C1 segment of cervical spinal cord (tissue), 14 donors: ENCODE measurements around the gene ANO7.

Source experiments
- DNase-seq, 14 donors: peaks; one replicate each; lab custom pipeline; 2025; lab: John Stamatoyannopoulos, UW

The ANO7 gene

GRCh38 chr2:241227594-241227993, 39.1 kb downstream of the ANO7 start:
- no peak for DNase-seq

- no peak for DNase-seq
Observed at GRCh38 chr2:241228081-241228859, 39.8 kb downstream of the ANO7 start.

- no peak for DNase-seq
Observed at GRCh38 chr2:241228860-241229516, 40.5 kb downstream of the ANO7 start.

- DNase-seq = no peak
Observed at GRCh38 chr2:241229563-241230401, 41.3 kb downstream of the ANO7 start.

- DNase-seq = peak in 1 of 14 donors; percentile 74
Observed at GRCh38 chr2:241230435-241230834, 42.0 kb downstream of the ANO7 start.

DNA sequence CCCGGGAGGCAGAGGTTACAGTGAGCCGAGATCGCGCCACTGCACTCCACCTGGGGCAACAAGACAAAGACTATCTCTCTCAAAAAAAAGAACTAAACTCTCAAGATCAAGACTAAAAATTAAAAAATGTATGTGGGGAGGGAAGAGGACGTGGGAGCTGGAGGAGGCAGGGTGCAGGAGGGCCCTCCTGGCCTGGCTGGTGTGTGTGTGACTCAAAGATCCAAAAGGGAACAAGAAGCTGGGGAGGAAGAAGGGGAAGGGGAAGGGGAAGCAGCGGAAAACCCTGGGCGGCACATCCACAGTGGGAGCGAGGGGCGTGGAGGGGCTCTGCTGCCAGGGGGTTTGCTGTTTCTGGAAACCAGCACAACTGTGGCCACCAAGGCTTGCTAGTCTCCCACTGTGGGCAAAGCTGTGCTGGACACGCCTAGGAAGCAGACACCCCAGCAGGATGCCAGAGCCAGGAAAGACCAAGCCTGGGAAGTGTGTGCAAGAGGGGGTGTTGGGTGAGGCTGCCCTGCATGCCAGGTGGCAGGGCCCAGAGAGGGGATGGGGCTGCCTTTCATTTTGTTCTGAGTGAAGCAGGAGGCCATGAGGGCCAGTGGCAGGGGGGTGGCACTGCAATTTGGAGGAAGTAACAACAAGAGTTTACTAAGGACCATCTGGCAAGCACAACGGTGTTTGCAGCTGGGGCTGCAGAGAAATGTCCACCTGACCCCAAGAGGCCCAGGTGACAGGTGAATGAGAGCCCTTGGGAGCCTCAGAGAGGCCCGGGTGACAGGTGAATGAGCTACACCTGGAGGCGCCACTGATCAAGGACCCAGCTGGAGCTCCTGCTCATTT, 44.5 kb downstream of the ANO7 start:
- no peak for DNase-seq

- no peak for DNase-seq
Observed at GRCh38 chr2:241234066-241234790, 45.8 kb downstream of the ANO7 start.

DNA sequence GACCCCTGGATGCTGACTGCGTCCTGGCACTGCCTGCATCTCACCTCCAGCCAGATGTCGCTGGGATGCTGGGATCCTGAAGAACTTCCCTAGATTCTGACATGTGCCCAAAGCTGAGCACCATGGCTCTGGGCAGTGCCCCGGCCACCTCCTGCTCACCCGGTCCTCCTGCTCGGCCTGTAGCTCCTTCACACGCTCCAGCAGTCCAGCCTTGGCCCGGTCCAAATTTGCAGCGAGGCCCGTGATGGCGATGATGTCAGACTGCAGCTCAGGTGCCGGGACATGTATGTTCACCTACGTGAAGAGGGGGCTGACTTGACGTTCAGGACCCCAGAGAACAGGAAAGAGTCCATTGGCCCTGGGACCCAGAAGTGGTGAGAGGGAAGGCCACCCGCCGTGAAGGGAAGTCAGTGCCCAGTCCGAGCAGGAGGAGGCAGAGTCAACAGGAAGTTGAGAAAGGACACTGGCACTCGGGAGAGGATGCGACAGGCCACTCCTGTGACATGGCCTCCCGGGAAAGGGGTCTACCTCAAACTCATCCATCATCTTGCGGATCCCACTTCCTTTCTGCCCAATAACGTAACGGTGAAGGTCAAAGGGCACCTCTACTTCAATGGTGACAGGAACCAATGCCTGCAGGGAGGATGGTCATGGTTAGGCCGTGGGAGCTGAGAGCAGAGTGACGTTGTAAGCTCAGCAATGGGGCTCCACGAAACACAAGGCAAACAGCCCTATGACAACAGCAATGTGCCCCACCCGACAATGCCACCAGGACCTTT, 46.7 kb downstream of the ANO7 start:
- DNase-seq = no peak

DNA sequence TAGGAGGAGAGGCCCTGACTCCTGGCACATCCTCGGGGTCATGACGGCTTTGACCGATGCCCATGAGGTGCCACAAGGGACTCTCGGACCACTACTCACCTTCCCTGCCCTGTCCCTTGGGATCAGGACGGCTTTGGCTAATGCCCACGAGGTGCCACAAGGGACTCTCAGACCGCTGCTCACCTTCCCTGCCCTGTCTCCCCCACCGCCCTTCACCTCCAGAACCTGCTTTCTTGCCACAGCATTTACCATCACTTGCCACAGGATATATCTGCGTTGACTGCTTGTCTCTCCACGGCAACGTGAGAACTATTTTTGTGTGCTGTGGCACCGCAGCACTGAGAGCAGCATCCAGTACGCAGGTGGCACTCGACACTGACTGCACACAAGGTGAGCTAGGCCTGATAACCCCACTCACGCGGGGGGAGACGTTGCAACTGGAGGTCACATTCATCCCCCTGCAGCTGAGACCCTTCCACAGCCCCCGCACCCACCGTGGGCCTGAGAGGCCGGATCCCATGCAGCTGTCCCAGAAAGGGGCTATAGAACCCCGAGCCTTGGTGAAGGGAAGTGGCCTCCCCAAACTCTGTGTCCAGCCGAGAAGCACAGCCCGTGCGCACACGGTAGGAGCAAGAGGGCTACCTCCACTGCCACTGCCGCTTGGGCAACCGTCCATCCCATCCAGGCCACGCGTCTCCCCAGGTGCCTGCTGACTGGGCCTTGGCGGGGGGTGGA, 47.5 kb downstream of the ANO7 start:
- DNase-seq = no peak

GRCh38 chr2:241237047-241237446, 48.6 kb downstream of the ANO7 start:
- DNase-seq = no peak

DNA sequence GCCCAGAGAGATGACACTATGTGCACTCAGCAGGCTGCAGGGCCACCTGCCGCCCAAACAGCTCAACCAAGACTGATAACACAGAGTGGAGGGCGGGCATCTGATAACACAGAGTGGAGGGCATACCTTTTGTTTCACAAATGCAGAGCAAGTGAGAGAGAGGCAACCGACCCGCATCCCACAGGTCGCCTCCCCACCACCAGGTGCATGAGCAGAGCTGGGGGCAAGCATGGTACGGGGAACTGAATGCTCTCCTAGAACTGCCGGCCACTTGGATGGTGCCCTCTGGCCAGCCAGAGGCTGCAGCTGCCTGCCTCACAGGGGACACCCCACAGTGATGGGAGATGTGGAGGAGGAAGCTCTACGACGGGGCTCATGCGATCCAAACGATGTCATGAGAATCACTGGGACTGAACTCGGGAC, 49.5 kb downstream of the ANO7 start:
- DNase-seq = no peak

GRCh38 chr2:241238693-241239198, 50.3 kb downstream of the ANO7 start:
- no peak for DNase-seq

GRCh38 chr2:241239552-241240202, 51.2 kb downstream of the ANO7 start:
- no peak for DNase-seq

DNA sequence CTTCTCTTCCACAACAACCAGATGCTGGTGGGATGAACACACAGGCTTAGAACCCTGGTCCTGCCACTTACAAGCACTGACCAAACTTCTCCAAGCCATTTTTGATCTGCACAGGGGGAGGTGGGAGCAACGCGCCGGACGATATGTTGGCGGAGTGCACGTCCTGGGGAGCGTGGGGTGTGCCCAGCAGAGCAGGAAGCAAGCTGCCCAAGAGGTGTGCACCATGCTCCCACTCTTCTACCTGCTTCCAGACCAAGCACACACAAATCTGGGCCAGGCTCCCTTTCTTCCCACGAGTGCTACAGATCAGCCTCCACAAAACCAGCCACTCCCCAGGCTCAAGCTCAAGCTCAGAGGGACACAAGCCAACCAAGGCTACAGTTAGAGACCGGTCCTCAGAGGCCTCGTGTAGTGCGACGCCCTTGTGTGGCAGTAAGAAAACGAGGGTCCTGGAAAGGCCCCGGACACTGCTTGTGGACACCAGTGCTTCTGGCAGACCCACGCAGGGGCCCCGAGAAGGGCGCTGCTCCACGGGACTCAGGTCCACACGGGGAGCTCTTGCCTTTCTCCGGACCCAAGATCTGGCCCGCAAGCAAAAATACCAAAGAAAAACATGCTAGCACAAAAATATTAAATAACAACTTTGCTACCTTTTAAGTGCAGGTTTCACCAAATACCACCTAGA, 52.0 kb downstream of the ANO7 start:
- DNase-seq = no peak

DNA sequence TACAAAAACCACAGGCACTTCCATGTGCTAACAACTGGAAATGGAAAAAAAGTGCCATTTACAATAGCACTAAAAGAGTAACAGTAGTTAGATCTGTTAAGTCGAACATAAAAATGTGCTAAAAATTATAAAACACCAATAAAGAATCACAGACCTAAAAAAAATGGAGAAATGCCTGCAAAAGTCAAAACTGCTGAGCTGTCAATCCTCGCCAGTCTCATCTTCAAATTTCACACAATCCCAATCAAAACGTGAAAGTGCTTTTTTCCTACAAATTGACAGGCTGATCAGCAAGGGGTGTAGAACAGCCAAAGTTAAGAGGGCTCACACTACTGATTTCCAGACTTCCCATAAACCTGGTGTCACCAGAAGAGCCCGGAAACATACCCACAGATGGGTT, 53.2 kb downstream of the ANO7 start:
- DNase-seq = no peak

DNA sequence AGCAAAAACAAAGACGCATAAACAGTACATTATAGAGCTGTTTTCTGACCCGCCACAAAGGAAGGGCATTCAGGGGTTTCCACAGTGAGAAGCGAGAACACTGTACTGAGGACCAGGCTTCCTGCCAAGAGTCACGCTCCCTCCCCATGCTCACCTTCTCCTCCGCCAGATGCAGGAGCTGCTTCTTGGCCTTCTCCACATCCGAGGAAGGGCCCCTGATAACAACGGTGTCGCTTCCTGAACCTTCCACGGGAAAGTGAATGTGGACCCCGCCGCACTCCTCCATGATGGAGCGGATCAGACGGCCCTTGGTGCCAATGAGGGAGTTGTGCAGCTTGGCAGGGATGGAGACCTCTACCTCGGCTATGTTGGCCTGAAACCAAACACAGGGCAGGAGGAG, 53.8 kb downstream of the ANO7 start:
- DNase-seq = no peak

GRCh38 chr2:241244368-241244767, 55.9 kb downstream of the ANO7 start:
- DNase-seq = no peak

DNA sequence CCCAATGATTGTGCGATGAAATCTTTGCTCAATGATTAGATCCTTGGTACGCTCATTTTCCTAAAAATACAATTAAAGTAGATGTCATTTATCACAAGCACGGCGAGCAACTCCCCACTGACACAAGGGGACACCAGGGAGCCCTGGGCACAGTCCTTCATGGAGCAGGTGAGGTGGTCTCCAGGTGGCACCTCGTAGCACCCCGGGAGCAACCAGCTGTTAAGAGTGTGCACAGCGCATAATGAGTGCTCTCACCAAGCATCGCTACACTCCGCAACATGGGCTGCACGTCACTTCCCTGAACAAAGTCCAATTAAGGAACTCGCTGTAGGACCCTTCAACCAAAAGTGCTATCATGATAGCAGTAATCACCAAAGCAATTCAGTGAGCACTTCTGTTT, 59.8 kb downstream of the ANO7 start:
- no peak for DNase-seq
